ENCODE data around the gene PLB1.

DNA sequence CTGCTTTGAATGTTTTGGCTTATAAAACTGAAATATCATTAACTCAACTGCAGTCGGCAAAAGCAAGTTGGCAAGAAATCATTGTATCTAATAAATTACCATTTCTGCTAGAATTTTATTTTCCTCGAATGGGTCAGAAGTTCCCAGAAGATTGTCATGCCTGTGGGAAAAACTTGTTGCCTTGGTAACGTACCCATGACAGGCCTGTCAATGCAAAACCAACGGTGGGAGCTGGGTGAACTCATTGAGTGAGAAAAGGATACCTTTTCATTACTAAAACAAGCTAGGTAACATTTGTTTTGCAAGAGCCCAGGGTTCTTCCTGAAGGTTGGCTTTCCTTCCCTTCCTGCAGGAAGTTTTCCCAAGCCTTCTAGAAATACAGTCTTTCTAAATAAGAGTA, 9.5 kb downstream of the PLB1 start:
- TF ChIP-seq EZH2phosphoT487 (IDR thresholded peaks at IDR 0.05; ENCODE audit: insufficient read depth, low read depth) (no peak), EZH2 (IDR thresholded peaks at IDR 0.05; ENCODE audit: insufficient read depth, poor library complexity, severe bottlenecking) (no peak)
